H9 (cell line): ENCODE measurements around the gene SIM1. TPM values are rescaled to one million over a fixed set of nuclear protein-coding genes. Genes with fewer than 3 reads are reported as not detected.

Source experiments
- DNase-seq: peaks from one replicate; pipeline ENCODE4 v3.0.0-alpha.2; 2017
- H2AFZ ChIP-seq: one replicate; pipeline ENCODE4 v1.6.1; 2013; ENCODE audit warnings: mild to moderate bottlenecking, low read length, control low read depth, moderate library complexity
- H2AK5ac ChIP-seq: 2 replicates; pipeline ENCODE4 v1.6.1; 2013; ENCODE audit warnings: low read length, control low read depth, mixed read lengths; ENCODE audit not compliant: insufficient read length
- H2BK120ac ChIP-seq: one replicate; pipeline ENCODE4 v1.6.1; 2013; ENCODE audit warnings: low read depth, mild to moderate bottlenecking, low read length, control low read depth, inconsistent platforms; ENCODE audit not compliant: poor library complexity, severe bottlenecking
- H2BK12ac ChIP-seq: 2 replicates; pipeline ENCODE4 v1.6.1; 2013; ENCODE audit warnings: low read length, control low read depth, mixed read lengths, low read depth; ENCODE audit not compliant: insufficient read length
- H2BK15ac ChIP-seq: 2 replicates; pipeline ENCODE4 v1.6.1; 2013; ENCODE audit warnings: low read depth, low read length, control low read depth
- H2BK20ac ChIP-seq: one replicate; pipeline ENCODE4 v1.6.1; 2013; ENCODE audit warnings: low read depth, mild to moderate bottlenecking, low read length, control low read depth, inconsistent platforms; ENCODE audit not compliant: poor library complexity, severe bottlenecking
- H2BK5ac ChIP-seq: 2 replicates; pipeline ENCODE4 v1.6.1; 2013; ENCODE audit warnings: low read length, control low read depth, mixed read lengths; ENCODE audit not compliant: insufficient read length
- H3K14ac ChIP-seq: 2 replicates; pipeline ENCODE4 v1.6.1; 2013; ENCODE audit warnings: low read length, control low read depth; ENCODE audit not compliant: insufficient read depth
- H3K18ac ChIP-seq: 2 replicates; pipeline ENCODE4 v1.6.1; 2013; ENCODE audit warnings: low read depth, mild to moderate bottlenecking, mixed read lengths, low read length, control low read depth; ENCODE audit not compliant: insufficient read length
- H3K23ac ChIP-seq: 2 replicates; pipeline ENCODE4 v1.6.1; 2013; ENCODE audit warnings: low read length, control low read depth, mixed read lengths, low read depth; ENCODE audit not compliant: insufficient read length
- H3K23me2 ChIP-seq: 2 replicates; pipeline ENCODE4 v1.6.1; 2013; ENCODE audit warnings: low read depth, mild to moderate bottlenecking, mixed read lengths, low read length, control low read depth; ENCODE audit not compliant: insufficient read length, poor library complexity, severe bottlenecking
- H3K27ac ChIP-seq: 2 replicates; pipeline ENCODE4 v1.5.1; 2013; ENCODE audit warnings: low read length, control low read depth, mixed read lengths, low read depth; ENCODE audit not compliant: insufficient read length
- H3K27me3 ChIP-seq: 2 replicates; pipeline ENCODE4 v1.6.1; 2013; ENCODE audit warnings: low read length, control low read depth, inconsistent platforms; ENCODE audit not compliant: insufficient read depth
- H3K4ac ChIP-seq: 2 replicates; pipeline ENCODE4 v1.6.1; 2013; ENCODE audit warnings: low read depth, mild to moderate bottlenecking, control low read depth, inconsistent platforms, low read length, moderate library complexity
- H3K4me1 ChIP-seq: 2 replicates; pipeline ENCODE4 v1.6.1; 2013; ENCODE audit warnings: low read length, control low read depth, inconsistent platforms; ENCODE audit not compliant: insufficient read depth
- H3K4me2 ChIP-seq: 2 replicates; pipeline ENCODE4 v1.6.1; 2013; ENCODE audit warnings: low read length, control low read depth, mixed read lengths; ENCODE audit not compliant: insufficient read length, insufficient read depth
- H3K56ac ChIP-seq: 2 replicates; pipeline ENCODE4 v1.6.1; 2013; ENCODE audit warnings: low read depth, mild to moderate bottlenecking, mixed read lengths, low read length, control low read depth; ENCODE audit not compliant: insufficient read length
- H3K79me1 ChIP-seq: 2 replicates; pipeline ENCODE4 v1.6.1; 2013; ENCODE audit warnings: low read depth, mild to moderate bottlenecking, moderate library complexity, low read length, control low read depth, inconsistent platforms; ENCODE audit not compliant: insufficient read depth, poor library complexity, severe bottlenecking
- H3K79me2 ChIP-seq: 2 replicates; pipeline ENCODE4 v1.6.1; 2013; ENCODE audit warnings: low read length, control low read depth, inconsistent platforms; ENCODE audit not compliant: insufficient read depth
- H3K9ac ChIP-seq: 2 replicates; pipeline ENCODE4 v1.6.1; 2013; ENCODE audit warnings: low read length, control low read depth, mixed read lengths; ENCODE audit not compliant: insufficient read length; ENCODE audit errors: extremely low read depth
- H3K9me3 ChIP-seq: one replicate; pipeline ENCODE4 v1.6.1; 2013; ENCODE audit warnings: low read depth, low read length, inconsistent platforms; ENCODE audit not compliant: control insufficient read depth
- H3T11ph ChIP-seq: one replicate; pipeline ENCODE4 v1.6.1; 2013; ENCODE audit warnings: mild to moderate bottlenecking, low read length, control low read depth, inconsistent platforms
- H4K20me1 ChIP-seq: one replicate; pipeline ENCODE4 v1.6.1; 2013; ENCODE audit not compliant: control insufficient read depth, insufficient read length, insufficient read depth
- H4K5ac ChIP-seq: 2 replicates; pipeline ENCODE4 v1.6.1; 2013; ENCODE audit warnings: low read depth, mild to moderate bottlenecking, mixed read lengths, low read length, control low read depth; ENCODE audit not compliant: insufficient read length
- H4K8ac ChIP-seq: replicated peaks from 2 replicates; pipeline ENCODE4 v1.6.1; 2013; ENCODE audit warnings: low read length, control low read depth, mixed read lengths, low read depth; ENCODE audit not compliant: insufficient read length
- H4K91ac ChIP-seq: 2 replicates; pipeline ENCODE4 v1.6.1; 2013; ENCODE audit warnings: low read depth, mild to moderate bottlenecking, moderate library complexity, mixed read lengths, low read length, control low read depth; ENCODE audit not compliant: insufficient read length
- H3K27ac Mint-ChIP-seq, 3 experiments: 2 replicates in 2 of 3; 3 replicates in 1 of 3; pipeline ENCODE4 v1.8.0; 2020 to 2021; ENCODE audit warnings: mixed read lengths in 3 of 3, mild to moderate bottlenecking in 1 of 3, moderate library complexity in 1 of 3
- H3K27me3 Mint-ChIP-seq: 2 replicates; pipeline ENCODE4 v1.8.0; 2021; ENCODE audit warnings: low read depth, mild to moderate bottlenecking, moderate library complexity, mixed read lengths
- H3K36me3 Mint-ChIP-seq, 3 experiments: 2 replicates in 2 of 3; 3 replicates in 1 of 3; pipeline ENCODE4 v1.8.0; 2020 to 2021; ENCODE audit warnings: low read depth in 3 of 3, mixed read lengths in 3 of 3; ENCODE audit not compliant: insufficient read depth in 1 of 3
- H3K4me1 Mint-ChIP-seq, 2 experiments: 2 replicates each; pipeline ENCODE4 v1.8.0; 2020; ENCODE audit warnings: mixed read lengths in 2 of 2
- H3K4me3 Mint-ChIP-seq, 2 experiments: 2 replicates in 1 of 2; 3 replicates in 1 of 2; pipeline ENCODE4 v1.8.0; 2020 to 2021; ENCODE audit warnings: mild to moderate bottlenecking in 2 of 2, mixed read lengths in 2 of 2, moderate library complexity in 1 of 2
- H3K9me3 Mint-ChIP-seq, 2 experiments: 2 replicates in 1 of 2; 3 replicates in 1 of 2; pipeline ENCODE4 v1.8.0; 2020; ENCODE audit warnings: mild to moderate bottlenecking in 2 of 2, mixed read lengths in 2 of 2, moderate library complexity in 1 of 2
- WGBS: extraction: QIAGEN DNeasy Blood & Tissue Kit; methylation state at CpG from one replicate; pipeline ENCODE4 v1.1.7; 2013; ENCODE audit warnings: missing lambda C conversion rate, low lambda C conversion rate, mixed read lengths; ENCODE audit not compliant: insufficient read length; ENCODE audit errors: extremely low coverage; 5-methylcytosine and 5-hydroxymethylcytosine counted together
- total RNA-seq: library from RNA; stranded (reverse); gene quantifications from 2 replicates; pipeline ENCODE4 v1.2.1, GENCODE V29; 2021
- TF ChIP-seq, protein P1 (sequence below): fragments of 200-600 bp; sonication (generic); conservative IDR thresholded peaks from 3 replicates; pipeline ENCODE4 v1.8.0; 2021; ENCODE audit warnings: antibody characterized with exemption, mild to moderate bottlenecking

The SIM1 gene
- total RNA-seq, 1 experiment from 2014 or later = not detected

- H3K23ac ChIP-seq = no peak overlapping the region
- no peak overlapping the region for H2AFZ ChIP-seq
- H3K79me2 ChIP-seq = no peaks in the 10 kb centered on the region
- H3K27me3 Mint-ChIP-seq = no peaks in the 10 kb centered on the region
- H4K20me1 ChIP-seq = no peaks in the 10 kb centered on the region
- H3K79me1 ChIP-seq = no peaks in the 10 kb centered on the region
- no peak overlapping the region for H3K4me2 ChIP-seq
- no peaks in the 10 kb centered on the region; the same call in 1 of the 2 replicates for H3K4me1 ChIP-seq
- no peak overlapping the region for H3T11ph ChIP-seq
- H2BK5ac ChIP-seq = no peak overlapping the region
- H3K9ac ChIP-seq = no peak overlapping the region
- TF ChIP-seq, protein P1, sequence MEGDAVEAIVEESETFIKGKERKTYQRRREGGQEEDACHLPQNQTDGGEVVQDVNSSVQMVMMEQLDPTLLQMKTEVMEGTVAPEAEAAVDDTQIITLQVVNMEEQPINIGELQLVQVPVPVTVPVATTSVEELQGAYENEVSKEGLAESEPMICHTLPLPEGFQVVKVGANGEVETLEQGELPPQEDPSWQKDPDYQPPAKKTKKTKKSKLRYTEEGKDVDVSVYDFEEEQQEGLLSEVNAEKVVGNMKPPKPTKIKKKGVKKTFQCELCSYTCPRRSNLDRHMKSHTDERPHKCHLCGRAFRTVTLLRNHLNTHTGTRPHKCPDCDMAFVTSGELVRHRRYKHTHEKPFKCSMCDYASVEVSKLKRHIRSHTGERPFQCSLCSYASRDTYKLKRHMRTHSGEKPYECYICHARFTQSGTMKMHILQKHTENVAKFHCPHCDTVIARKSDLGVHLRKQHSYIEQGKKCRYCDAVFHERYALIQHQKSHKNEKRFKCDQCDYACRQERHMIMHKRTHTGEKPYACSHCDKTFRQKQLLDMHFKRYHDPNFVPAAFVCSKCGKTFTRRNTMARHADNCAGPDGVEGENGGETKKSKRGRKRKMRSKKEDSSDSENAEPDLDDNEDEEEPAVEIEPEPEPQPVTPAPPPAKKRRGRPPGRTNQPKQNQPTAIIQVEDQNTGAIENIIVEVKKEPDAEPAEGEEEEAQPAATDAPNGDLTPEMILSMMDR = peak; percentile 29; the same call in 2 of the 3 replicates
- no peak overlapping the region for H2BK12ac ChIP-seq
- H2BK20ac ChIP-seq = no peak overlapping the region
- peaks cover 0 to 1% of the 10 kb centered on the region in 2 experiments; a peak in 1 of 4 replicates for H3K4me1 Mint-ChIP-seq
- H3K23me2 ChIP-seq = no peaks in the 10 kb centered on the region
- no peak overlapping the region for H2BK120ac ChIP-seq
- H3K36me3 Mint-ChIP-seq = peaks cover 0 to 8% (median 4%) of the 10 kb centered on the region in 3 experiments; a peak in 4 of 7 replicates
- H2BK15ac ChIP-seq = no peak overlapping the region
- no peak overlapping the region for H3K14ac ChIP-seq
- H3K27ac ChIP-seq = no peak overlapping the region
- no peak overlapping the region for H2AK5ac ChIP-seq
- H4K5ac ChIP-seq = no peak overlapping the region
- no peak overlapping the region for H3K4ac ChIP-seq
- no peak overlapping the region for H3K27ac Mint-ChIP-seq
- H3K4me3 Mint-ChIP-seq = no peak overlapping the region
- no peak overlapping the region for H3K56ac ChIP-seq
- no peaks in the 10 kb centered on the region for H3K27me3 ChIP-seq
- H3K18ac ChIP-seq = no peak overlapping the region
- no peak overlapping the region for H4K8ac ChIP-seq
- no CpG with 5 or more reads among the region's 6 CpGs for WGBS
- DNase-seq = no peak
- peaks cover 0 to 1% of the 10 kb centered on the region in 2 experiments; a peak in 1 of 5 replicates for H3K9me3 Mint-ChIP-seq
- no peaks in the 10 kb centered on the region for H3K9me3 ChIP-seq
- no peak overlapping the region for H4K91ac ChIP-seq
Measured at GRCh38 chr6:100504786-100505737, 40.3 kb upstream of the SIM1 start.
